DMS 273 (cell line): ENCODE measurements around the gene GOLIM4.

Source experiments
- DNase-seq: peaks from one replicate; lab custom pipeline; 2025; ENCODE audit not compliant: unreplicated experiment; lab: John Stamatoyannopoulos, UW

Gene GOLIM4

DNA sequence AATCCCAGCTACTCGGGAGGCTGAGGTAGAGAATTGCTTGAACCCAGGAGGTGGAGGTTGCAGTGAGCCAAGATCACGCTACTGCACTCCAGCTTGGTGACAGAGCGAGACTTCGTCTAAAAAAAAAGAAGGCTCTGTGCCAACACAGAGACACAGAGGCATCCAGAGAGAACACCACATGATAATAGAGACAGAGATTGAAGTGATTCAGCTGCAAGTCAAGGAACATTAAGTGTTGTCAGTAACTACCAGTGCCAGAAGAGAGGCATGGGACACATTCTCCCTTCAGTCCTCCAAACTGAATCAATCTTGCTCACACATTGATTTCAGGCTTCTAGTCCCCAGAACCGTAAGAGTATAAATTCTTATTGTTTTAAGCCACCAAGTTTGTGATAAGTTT, 97.5 kb downstream of the GOLIM4 start:
- DNase-seq = no peak

GRCh38 chr3:167996514-167996913, 99.2 kb downstream of the GOLIM4 start:
- DNase-seq = no peak

DNA sequence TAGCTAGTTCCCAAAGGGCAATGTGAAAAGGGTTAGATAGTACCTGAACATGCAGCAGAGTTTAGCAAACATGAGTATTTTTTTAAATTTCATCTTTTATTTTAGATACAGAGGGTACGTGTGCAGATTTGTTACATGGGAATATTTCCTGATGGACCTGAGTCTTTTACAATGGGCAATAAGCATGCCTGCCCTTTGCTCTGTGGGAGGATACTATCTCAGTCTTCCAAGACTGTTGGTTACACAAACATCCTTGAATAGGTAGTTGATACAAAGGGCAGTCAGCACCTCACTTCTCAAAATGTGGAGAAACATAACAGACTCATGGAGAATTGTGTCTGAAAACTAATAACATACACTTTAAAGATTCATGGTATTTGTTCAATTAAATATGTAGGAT, 103.3 kb downstream of the GOLIM4 start:
- DNase-seq = no peak

GRCh38 chr3:167991213-167991612, 104.5 kb downstream of the GOLIM4 start:
- DNase-seq = no peak

- no peak for DNase-seq
Observed at GRCh38 chr3:167989999-167990398, 105.7 kb downstream of the GOLIM4 start.

DNA sequence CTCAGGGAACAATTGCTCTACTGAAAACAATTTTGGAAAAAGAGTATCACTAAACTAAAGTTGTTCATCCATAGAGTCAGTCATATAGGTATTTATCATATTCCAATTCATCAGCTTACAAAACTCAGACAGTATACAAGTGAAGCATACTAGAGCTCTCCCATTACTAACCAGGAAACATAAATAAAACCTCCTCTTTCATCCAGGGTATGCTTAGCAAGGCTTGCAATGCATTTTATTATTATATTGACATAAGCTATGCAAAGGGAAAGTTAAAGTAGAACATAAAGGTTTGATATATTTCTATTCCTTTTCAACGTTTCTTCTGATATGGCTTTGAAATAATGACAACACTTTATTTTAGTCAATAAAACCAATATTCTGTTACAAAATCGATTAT, 106.7 kb downstream of the GOLIM4 start:
- DNase-seq = no peak

GRCh38 chr3:167983583-167983982, 112.1 kb downstream of the GOLIM4 start:
- DNase-seq = peak; percentile 34

DNA sequence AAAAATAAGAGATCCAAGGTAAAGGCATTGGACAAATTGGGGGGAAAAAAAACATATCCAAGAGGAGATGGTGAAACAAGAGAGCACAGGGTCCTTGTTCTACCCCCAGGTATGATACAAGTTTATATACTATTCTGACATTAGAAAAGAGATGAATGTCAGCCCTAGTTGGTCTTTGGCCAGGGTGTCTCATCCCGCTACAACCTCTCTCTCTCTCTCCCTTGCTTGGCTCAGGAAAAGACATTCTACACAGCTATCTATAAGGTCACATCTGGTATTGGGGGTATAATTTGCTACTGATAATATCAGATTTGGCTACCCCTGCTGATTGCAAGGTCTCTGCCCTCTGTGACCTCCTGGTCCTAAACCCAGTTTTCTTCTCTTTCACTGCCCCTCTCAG, 117.2 kb downstream of the GOLIM4 start:
- no peak for DNase-seq

DNA sequence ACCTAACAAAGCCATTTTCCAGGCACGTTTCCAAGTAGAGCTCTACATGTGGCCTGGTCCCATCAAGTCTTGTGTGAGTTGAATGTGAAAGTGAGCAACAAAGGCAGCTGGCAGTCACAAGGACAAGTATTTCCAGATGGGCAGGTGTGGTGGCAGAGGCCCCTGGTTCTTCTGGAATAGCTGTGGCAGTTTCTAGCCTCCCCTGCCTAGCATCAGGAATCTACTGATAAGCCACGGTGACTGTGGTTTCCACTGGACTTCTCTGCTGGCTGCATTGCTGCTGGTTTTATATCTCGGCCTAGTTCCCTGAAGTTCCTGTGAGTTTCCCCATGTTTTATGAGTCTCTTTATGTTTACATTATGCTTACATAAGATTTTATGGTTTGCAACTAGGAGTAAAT, 117.7 kb downstream of the GOLIM4 start:
- DNase-seq = peak; percentile 16

DNA sequence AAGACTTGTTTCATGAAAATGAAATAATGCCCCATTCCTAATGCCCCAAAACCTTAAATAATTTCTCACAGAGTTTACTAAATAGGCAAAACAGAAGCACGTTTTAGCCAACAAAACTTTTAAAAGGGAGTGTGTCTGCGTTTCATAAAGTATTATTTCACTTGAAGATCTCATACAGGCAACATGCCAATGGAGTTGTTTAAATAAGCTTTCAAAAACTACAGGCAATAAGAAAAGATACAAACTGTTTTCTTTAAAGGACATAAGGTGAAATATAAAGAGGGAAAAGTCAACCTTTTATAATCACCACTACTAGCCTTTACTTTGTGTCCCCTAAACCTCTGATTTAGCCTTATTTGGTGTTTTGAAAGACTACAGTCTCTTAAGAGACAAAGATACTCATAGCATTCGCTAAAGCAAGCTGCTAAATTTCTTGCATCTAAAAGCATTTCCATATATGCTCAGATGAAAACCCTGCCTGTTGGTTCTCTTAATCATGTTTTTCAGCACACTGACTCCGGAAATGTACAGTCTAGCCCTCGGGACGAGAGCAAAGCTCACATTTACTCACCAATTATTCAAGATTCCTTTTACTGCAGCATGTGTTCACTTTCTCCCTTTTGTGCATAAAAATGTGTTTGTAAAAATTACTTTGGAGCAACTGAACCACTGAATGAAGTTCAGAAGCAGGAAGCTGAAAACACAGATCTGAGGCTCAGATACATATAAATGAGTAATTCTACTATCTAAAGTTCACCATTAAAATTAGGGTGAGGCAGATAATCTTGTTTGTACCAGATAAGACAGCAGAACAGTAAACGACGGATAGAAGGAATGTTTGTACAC, 119.0 kb downstream of the GOLIM4 start:
- DNase-seq = no peak

GRCh38 chr3:167973901-167974300, 121.8 kb downstream of the GOLIM4 start:
- no peak for DNase-seq

GRCh38 chr3:167973046-167973445, 122.7 kb downstream of the GOLIM4 start:
- peak; percentile 32 for DNase-seq

DNA sequence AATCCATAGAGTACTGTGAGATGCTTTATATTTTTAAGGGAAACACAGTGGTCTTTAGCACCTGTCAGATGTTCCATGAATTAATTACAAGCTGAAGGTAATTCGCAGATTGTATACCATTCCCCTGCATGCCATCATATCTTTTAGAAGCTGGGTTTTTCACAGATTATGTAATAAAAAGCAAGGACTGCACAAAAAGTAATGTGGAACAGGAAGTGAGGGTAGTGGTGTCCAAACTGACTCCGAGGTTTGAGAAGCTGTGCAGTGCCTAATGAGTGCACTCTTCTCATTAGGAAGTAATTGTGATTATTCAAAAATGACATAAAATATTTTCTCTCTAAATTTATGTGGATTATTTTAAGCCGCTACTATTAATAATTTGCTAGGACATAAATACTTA, 123.2 kb downstream of the GOLIM4 start:
- no peak for DNase-seq

DNA sequence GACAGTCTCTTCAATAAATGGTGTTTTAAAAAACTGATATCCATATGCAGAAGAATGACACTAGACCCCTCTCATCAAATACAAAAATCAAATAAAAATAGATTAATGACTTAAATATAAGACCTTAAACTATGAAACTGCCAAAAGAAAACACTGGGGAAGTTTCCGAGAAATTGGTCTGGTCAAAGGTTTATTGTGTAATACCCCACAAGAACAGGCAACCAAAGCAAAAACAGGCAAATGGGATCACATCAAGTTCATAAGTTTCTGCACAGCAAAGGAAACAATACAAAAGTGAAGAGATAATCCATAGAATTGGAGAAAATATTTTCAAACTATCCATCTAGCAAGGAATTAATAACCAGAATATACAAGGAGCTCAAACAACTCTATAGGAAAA, 126.2 kb downstream of the GOLIM4 start:
- DNase-seq = no peak

GRCh38 chr3:167967257-167968036, 128.3 kb downstream of the GOLIM4 start:
- no peak for DNase-seq
